ENCODE measurements around the gene SMIM10L2A.
"Not testable (repeated sequence)": the region's sequence is repeated elsewhere in the genome, so short reads cannot be mapped to it uniquely, and the experiment has no call there.

Gene SMIM10L2A

DNA sequence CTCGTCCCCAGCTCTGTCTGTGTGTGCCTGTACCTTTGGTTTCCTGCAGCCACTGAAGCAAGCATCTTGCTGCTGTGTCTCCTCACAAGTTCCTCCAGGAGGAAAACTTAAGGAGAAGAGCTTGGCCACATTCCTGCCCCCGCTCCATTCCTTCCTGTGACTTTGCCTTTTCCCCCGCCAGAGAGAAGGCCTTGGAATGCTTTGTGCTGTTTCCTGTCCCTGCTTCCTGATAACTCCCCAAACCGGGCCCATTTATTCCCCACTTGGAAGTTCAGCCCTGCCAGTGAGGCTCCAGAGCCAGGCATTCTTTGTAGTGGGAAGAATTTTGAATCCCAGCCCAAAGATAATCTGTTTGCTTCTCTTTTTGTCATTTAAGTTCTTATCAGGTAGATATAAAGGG is 33.1 kb downstream of the SMIM10L2A start:
- DNase-seq (ENCODE audit: low spot score): no peak

DNA sequence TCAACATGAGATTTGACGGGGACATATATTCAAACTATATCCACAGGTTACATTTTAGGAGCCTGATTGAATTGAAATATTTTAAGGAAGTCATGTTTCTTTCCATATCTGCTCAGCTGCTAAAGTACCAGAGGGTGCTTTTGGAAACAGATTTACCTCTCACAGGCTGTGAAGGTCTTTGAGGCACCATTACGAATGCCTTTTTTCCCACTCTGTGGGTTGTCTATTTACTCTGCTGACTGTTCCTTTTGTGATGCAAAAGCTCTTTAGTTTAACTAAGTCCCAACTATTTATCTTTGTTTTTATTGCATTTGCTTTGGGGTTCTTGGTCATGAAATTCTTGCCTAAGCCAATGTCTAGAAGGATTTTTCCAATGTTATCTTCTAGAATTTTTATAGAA is 40.0 kb downstream of the SMIM10L2A start:
- DNase-seq (ENCODE audit: low spot score): not testable (repeated sequence)

DNA sequence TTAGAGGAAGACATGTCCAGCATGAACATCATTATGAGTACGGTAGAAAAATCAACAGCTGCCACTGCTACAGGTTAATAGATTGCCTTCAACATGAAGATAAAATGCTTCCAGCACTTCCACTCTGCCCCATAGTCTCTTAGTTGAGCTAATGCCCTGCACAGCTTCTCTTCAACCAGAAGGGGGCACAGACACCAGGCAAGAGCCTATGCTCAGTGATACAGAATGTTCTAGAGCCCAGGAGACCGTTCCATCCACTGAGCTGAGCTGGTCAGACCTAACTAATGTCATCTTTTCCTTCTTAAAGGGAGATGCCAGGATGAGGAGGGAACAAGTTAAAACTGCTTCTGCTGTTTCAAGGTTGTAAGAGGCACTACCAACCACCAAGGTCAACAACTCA is 42.2 kb downstream of the SMIM10L2A start:
- DNase-seq (ENCODE audit: low spot score): no peak

DNA sequence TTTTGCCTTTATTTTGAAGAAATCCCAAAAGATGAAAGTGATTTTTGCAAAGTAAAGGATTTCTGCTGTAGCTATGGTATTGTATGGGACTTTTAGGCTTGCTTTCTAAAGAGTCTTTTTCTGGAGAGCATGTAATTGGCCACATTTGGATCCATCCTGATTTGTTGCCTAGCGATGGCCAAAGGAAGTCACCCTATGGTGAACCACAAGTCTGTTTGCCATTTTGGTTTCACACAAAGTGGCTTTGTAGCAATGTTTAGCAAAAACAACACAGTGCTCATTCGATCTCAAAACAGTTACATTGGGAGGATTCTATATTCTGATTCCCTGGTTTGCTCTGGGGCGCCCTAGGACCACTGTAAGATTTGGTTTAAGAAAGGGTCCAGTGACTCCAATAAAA is 54.6 kb downstream of the SMIM10L2A start:
- DNase-seq (ENCODE audit: low spot score): no peak

DNA sequence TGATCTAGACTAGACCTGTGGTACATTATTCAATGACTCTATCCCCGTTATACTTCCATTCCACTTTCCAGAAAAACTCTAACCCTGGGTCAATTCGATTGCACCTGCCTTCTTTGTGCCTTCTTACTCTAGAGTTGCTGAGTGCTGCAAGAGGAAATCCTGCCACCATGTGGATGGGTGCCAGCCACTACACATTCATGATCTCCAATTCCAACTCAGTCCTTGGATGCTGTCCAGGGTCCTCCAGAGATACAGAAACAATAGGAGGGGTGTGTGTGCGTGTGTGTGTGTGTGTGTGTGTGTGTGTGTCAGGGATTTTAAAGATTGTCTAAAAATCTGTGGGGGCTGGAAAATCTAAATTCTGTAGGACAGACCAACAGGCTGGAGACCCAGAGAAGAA is 55.8 kb downstream of the SMIM10L2A start:
- peak; percentile 73 for DNase-seq (ENCODE audit: low spot score)
